Caco-2 (cell line): ENCODE results near the gene TBCE. TPM values are rescaled to one million over a fixed set of nuclear protein-coding genes. Genes with fewer than 3 reads are reported as not detected.
"Not testable (repeated sequence)": the region's sequence is repeated elsewhere in the genome, so short reads cannot be mapped to it uniquely, and the experiment has no call there.

Source experiments
- BruUV-seq: library from RNA; stranded (reverse); fragments of 400-500 nt; replicated peaks from 2 replicates; lab custom pipeline; 2021; lab: Mats Ljungman, UMichigan
- CTCF ChIA-PET: fragments of 300-600 bp; sonication (Branson Sonifier 250); formaldehyde crosslinking; loops from one replicate; lab custom pipeline; 2022; ENCODE audit warnings: antibody characterized with exemption; lab: Charles Lee
- POLR2A ChIA-PET: fragments of 300-600 bp; sonication (Branson Sonifier 250); formaldehyde crosslinking; loops from one replicate; lab custom pipeline; 2022; ENCODE audit warnings: antibody characterized with exemption; lab: Charles Lee
- DNase-seq, 2 experiments: peaks; one replicate each; pipeline versions ENCODE4 v3.0.0 to v3.0.0-alpha.2; 2020 to 2022
- H3K27me3 ChIP-seq: replicated peaks from 2 replicates; pipeline ENCODE4 v1.6.0; 2011; ENCODE audit warnings: low read length; ENCODE audit not compliant: control insufficient read depth, insufficient read depth
- H3K36me3 ChIP-seq: 2 replicates; pipeline ENCODE4 v1.5.1; 2011; ENCODE audit warnings: low read length; ENCODE audit not compliant: control insufficient read depth, insufficient read depth
- H3K4me1 ChIP-seq: fragments of 250-450 bp; sonication (Bioruptor Pico); 2 replicates; pipeline ENCODE4 v1.5.1; 2020; ENCODE audit warnings: mild to moderate bottlenecking
- H3K4me3 ChIP-seq: 2 replicates; pipeline ENCODE4 v1.5.1; 2011; ENCODE audit warnings: low read depth, mild to moderate bottlenecking, control low read depth, low read length
- H3K9me3 ChIP-seq: fragments of 250-450 bp; sonication (Bioruptor Pico); 2 replicates; pipeline ENCODE4 v1.5.1; 2020; ENCODE audit warnings: mild to moderate bottlenecking, moderate library complexity
- H3K27ac Mint-ChIP-seq: one replicate; pipeline ENCODE4 v1.8.0; 2022; ENCODE audit warnings: mixed read lengths; ENCODE audit not compliant: unreplicated experiment
- H3K27me3 Mint-ChIP-seq: one replicate; pipeline ENCODE4 v1.8.0; 2022; ENCODE audit warnings: mixed read lengths; ENCODE audit not compliant: insufficient read depth, unreplicated experiment
- H3K36me3 Mint-ChIP-seq: one replicate; pipeline ENCODE4 v1.8.0; 2022; ENCODE audit warnings: mild to moderate bottlenecking, mixed read lengths; ENCODE audit not compliant: insufficient read depth, unreplicated experiment
- H3K4me1 Mint-ChIP-seq: one replicate; pipeline ENCODE4 v1.8.0; 2022; ENCODE audit warnings: low read depth, mixed read lengths; ENCODE audit not compliant: unreplicated experiment
- H3K4me3 Mint-ChIP-seq: one replicate; pipeline ENCODE4 v1.8.0; 2022; ENCODE audit warnings: mild to moderate bottlenecking, moderate library complexity, mixed read lengths; ENCODE audit not compliant: unreplicated experiment
- H3K9me3 Mint-ChIP-seq: one replicate; pipeline ENCODE4 v1.8.0; 2022; ENCODE audit warnings: mixed read lengths; ENCODE audit not compliant: unreplicated experiment
- CTCF ChIP-seq, 2 experiments: fragments of 200-600 bp in 1 of 2; IDR thresholded peaks; 1 replicate in 1 of 2; 2 replicates in 1 of 2; pipeline versions ENCODE4 v1.5.1 to v1.8.0; 2011 to 2022; ENCODE audit warnings: antibody characterized with exemption in 1 of 2, control low read depth in 1 of 2, inconsistent platforms in 1 of 2, low read depth in 1 of 2, low read length in 1 of 2, mild to moderate bottlenecking in 1 of 2, moderate library complexity in 1 of 2; ENCODE audit not compliant: insufficient read depth in 1 of 2, severe bottlenecking in 1 of 2, unreplicated experiment in 1 of 2
- intact Hi-C: fragments of 100-400 bp; cut with micrococcal nuclease; formaldehyde crosslinking; loops from one replicate; pipeline ENCODE4 v1.10.0; 2022; ENCODE audit not compliant: unreplicated experiment
- total RNA-seq: library from RNA; stranded (reverse); gene quantifications from 2 replicates; pipeline ENCODE4 v1.2.3, GENCODE V29; 2022

TBCE gene
- total RNA-seq, 1 experiment from 2014 or later: 40.0 TPM

- no peak for TF ChIP-seq CTCF (IDR thresholded peaks at IDR 0.05; ENCODE audit: insufficient read depth in 1 of 2, low read depth in 1 of 2, low read length in 1 of 2, severe bottlenecking in 1 of 2, unreplicated experiment in 1 of 2)
- ChIA-PET POLR2A (interaction anchor here (0.6 to 0.8 kb wide), 2 partner anchors 10 to 33 kb away, joined by 3 to 4 read pairs; partner anchors contain the start of gene TBCE), CTCF (interaction anchor here (0.6 kb wide), 1 partner anchor 15 kb away, joined by 3 read pairs; no protein-coding TSS in a partner anchor)
- H3K9me3 Mint-ChIP-seq: no peaks in the 10 kb centered on the region
- no peaks in the 10 kb centered on the region for H3K27me3 Mint-ChIP-seq
- BruUV-seq: no TSS peak
- DNase-seq: no peak
- Histone ChIP-seq H3K27me3 (no peaks in the 10 kb centered on the region), H3K9me3 (no peaks in the 10 kb centered on the region), H3K4me1 (no peaks in the 10 kb centered on the region), H3K4me3 (no peak overlapping the region), H3K36me3 (no peaks in the 10 kb centered on the region)
- no peak overlapping the region for H3K4me3 Mint-ChIP-seq
- H3K27ac Mint-ChIP-seq: no peak overlapping the region
- intact Hi-C loops: no loop called here
- no peaks in the 10 kb centered on the region for H3K36me3 Mint-ChIP-seq
- no peaks in the 10 kb centered on the region for H3K4me1 Mint-ChIP-seq
Observed at GRCh38 chr1:235357485-235358373, 9.5 kb upstream of the TBCE start.

- Histone ChIP-seq H3K4me1 (no peaks in the 10 kb centered on the region), H3K9me3 (no peaks in the 10 kb centered on the region), H3K27me3 (no peaks in the 10 kb centered on the region), H3K36me3 (no peaks in the 10 kb centered on the region), H3K4me3 (no peak overlapping the region)
- Mint-ChIP-seq H3K4me3 (no peak overlapping the region), H3K4me1 (no peaks in the 10 kb centered on the region), H3K9me3 (no peaks in the 10 kb centered on the region), H3K27ac (no peak overlapping the region), H3K36me3 (no peaks in the 10 kb centered on the region), H3K27me3 (no peaks in the 10 kb centered on the region)
- no TSS peak for BruUV-seq
- intact Hi-C loops: no loop called here
- no peak for TF ChIP-seq CTCF (IDR thresholded peaks at IDR 0.05; ENCODE audit: insufficient read depth in 1 of 2, low read depth in 1 of 2, low read length in 1 of 2, severe bottlenecking in 1 of 2, unreplicated experiment in 1 of 2)
- POLR2A ChIA-PET: no interaction called here
- no peak for DNase-seq
- CTCF ChIA-PET: no interaction called here
Observed at GRCh38 chr1:235358899-235359298, 8.3 kb upstream of the TBCE start.

GRCh38 chr1:235364189-235364588 is 3.0 kb upstream of the TBCE start:
- BruUV-seq, H3K36me3 ChIP-seq, H3K9me3 ChIP-seq, DNase-seq, intact Hi-C loops, H3K4me3 ChIP-seq, H3K9me3 Mint-ChIP-seq, H3K27me3 Mint-ChIP-seq, H3K27me3 ChIP-seq, CTCF ChIA-PET, H3K27ac Mint-ChIP-seq, H3K4me3 Mint-ChIP-seq: not testable (repeated sequence)
- POLR2A ChIA-PET: interaction anchor here (0.9 kb wide), 1 partner anchor 36 kb away, joined by 7 read pairs; the partner anchor contains the start of gene ARID4B
- Mint-ChIP-seq H3K4me1 (peaks cover 14% of the 10 kb centered on the region), H3K36me3 (peaks cover 16% of the 10 kb centered on the region)
- peaks cover 12% of the 10 kb centered on the region; the same call in 1 of the 2 replicates for H3K4me1 ChIP-seq
